SH-SY5Y (cell line): ENCODE data around the gene CWH43.

Source experiments
- GATA2 ChIP-seq: IDR thresholded peaks from 2 replicates; pipeline ENCODE4 v1.6.1; 2011; ENCODE audit warnings: mild to moderate bottlenecking, low read depth, low read length
- GATA3 ChIP-seq: IDR thresholded peaks from 2 replicates; pipeline ENCODE4 v1.6.1; 2011; ENCODE audit warnings: low read depth, mild to moderate bottlenecking, low read length, moderate library complexity

DNA sequence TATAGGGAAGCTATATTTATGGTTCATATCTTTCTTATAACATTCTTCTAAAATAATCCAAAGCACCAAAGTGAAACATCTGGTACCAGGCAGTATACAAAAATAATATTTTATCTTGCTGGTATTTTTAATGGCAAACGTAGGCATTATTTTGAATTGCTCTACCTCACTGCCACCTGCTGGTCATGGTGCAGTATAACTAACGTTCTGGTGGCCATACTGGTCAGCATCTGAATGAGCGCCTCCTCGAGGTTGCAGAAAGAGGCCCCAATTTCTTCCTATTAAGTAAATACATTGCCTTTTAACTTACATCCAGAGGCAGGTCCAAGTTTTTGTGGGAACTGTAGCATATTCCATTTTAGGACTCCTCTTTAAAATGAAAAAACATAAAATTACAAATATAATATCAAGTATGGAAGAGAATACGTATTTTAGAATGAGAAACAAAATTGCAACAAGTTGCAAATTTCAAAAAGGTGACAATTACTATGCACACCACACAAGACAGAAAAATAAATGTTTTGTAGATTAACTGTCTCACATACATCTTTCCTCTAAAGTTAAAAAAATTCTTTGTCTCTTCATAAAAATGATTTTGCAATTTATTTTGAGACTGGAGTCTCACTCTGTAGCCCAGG lies 22.9 kb upstream of the CWH43 start:
- TF ChIP-seq GATA2 (no peak), GATA3 (no peak)
